ENCODE results near the gene PBRM1.
A peak's percentile ranks its signal among the peaks of the same experiment; 100 is the strongest.

The PBRM1 gene

DNA sequence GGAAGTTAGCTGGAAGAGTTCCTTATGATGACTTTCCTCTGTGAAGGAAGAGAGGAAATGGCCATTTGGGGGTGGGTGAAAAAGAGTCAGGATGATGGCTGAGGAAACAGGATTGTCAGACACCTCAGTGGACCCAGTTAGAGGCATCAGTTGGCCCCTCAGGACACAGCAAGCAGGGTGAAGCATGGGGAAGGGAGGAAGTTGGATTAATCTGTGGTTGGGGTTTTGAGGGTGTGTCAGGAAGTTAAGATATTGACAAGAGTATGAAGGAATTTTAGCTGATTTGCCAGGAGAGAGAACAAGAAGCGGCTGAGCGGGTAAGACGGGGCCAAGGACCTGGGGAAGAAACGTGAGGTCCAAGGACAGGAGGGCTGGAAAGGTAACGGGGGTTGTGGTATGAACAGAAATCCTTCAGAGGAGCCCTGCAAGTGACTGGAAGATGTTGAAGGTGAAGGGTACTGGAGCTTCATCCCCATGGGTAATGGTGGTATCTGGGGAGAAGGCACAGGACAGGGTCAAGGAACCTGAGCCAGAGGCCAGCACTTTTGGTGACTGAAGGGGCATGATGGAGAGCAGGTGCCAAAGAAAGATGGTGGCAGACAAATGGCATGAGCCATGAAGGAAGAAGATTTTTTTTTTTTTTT is 146.6 kb downstream of the PBRM1 start:
- TF ChIP-seq, protein P1, sequence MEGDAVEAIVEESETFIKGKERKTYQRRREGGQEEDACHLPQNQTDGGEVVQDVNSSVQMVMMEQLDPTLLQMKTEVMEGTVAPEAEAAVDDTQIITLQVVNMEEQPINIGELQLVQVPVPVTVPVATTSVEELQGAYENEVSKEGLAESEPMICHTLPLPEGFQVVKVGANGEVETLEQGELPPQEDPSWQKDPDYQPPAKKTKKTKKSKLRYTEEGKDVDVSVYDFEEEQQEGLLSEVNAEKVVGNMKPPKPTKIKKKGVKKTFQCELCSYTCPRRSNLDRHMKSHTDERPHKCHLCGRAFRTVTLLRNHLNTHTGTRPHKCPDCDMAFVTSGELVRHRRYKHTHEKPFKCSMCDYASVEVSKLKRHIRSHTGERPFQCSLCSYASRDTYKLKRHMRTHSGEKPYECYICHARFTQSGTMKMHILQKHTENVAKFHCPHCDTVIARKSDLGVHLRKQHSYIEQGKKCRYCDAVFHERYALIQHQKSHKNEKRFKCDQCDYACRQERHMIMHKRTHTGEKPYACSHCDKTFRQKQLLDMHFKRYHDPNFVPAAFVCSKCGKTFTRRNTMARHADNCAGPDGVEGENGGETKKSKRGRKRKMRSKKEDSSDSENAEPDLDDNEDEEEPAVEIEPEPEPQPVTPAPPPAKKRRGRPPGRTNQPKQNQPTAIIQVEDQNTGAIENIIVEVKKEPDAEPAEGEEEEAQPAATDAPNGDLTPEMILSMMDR (conservative IDR thresholded peaks at IDR 0.05), result no peak
- H3K27ac ChIP-seq, result peak overlapping the region; percentile 97

- peak overlapping the region; percentile 97 for H3K27ac ChIP-seq
- TF ChIP-seq, protein P1 (conservative IDR thresholded peaks at IDR 0.05), result no peak
These were observed 147.8 kb downstream of the PBRM1 start for GRCh38 chr3:52537726-52538421.

- TF ChIP-seq, protein P1 (conservative IDR thresholded peaks at IDR 0.05), result no peak; the same call in 1 of the 2 replicates
- peak overlapping the region; percentile 97 for H3K27ac ChIP-seq
These were observed 148.5 kb downstream of the PBRM1 start for GRCh38 chr3:52537165-52537620.

DNA sequence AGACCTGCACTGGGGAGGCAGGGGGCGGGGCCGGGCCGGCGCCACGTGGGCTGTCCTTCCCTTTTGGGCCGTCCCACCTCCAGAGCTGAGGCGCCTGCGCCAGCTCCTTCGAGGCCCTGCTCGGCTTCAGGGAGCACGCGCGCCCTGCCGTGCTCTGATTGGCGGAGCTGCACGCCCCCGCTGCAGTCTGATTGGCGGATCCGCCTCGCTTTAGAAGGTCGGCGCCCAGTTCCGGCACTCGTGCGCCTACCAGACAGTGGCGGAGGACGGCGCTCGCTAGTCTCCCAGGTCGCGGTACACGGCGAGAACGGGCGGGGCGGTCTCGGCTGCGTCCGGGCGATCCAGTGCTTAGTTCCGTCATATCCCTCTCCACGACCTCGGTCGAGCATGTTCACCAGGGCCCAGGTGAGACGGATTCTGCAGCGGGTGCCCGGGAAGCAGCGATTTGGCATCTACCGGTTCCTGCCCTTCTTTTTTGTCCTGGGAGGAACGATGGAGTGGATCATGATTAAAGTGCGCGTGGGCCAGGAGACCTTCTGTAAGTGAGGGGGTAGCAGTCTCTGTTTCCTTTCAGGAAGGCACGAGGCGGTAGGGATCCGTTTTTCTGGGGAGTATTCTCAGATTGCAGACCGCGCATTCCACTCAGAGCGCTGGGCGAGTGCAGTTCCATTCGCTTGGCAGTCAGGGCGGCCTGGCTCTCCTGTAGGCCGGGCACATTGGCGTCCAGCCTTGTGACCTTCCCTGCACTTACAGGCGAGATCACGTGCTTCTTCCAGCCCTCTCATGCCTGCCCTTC is 149.1 kb downstream of the PBRM1 start, which contains the start of gene UQCC5:
TSS of gene UQCC5 (plus strand) at position 237 of the 796 bp plus-strand sequence. CDS start at position 388, 151 bp downstream.
- TF ChIP-seq, protein P1 (conservative IDR thresholded peaks at IDR 0.05), result no peak

GRCh38 chr3:52536112-52536368 is 149.7 kb downstream of the PBRM1 start:
- H3K27ac ChIP-seq, result peak overlapping the region; percentile 97
- TF ChIP-seq, protein P1 (conservative IDR thresholded peaks at IDR 0.05), result no peak

More for the DNA sequence above, 149.1 kb downstream of the PBRM1 start, which contains the start of gene UQCC5:
- H3K27ac ChIP-seq, result peak within 1 kb of the TSS; percentile 97

- peak overlapping the region; percentile 97 for H3K27ac ChIP-seq
- TF ChIP-seq, protein P1 (conservative IDR thresholded peaks at IDR 0.05), result no peak
These were observed 150.2 kb downstream of the PBRM1 start for GRCh38 chr3:52535411-52536111.
